ENCODE data around the gene SPATA17.

Gene SPATA17

DNA sequence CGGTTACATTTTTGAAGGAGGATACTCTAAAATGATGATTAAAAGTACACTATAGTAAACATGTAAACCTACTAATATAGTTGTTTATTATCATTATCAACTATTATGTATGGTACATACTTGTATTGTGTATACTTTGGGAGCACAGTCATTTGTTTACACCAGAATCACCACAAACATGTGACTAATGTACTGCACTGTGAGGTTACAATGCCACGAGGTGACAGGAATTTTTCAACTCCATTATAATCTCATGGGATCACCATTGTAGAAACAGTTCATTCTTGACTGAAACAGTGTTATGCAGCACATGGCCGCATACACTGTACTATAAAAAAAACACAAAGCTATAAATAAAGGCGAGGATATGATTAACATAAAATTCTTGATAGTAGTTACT is 44.6 kb upstream of the SPATA17 start:
- peaks cover 0 to 3% of the 10 kb centered on the region in 2 experiments; a peak in 2 of 3 replicates for H3K36me3 ChIP-seq (ENCODE audit: control insufficient read depth in 2 of 2, insufficient read depth in 1 of 2, low read length in 2 of 2)
- TF ChIP-seq ZNF169 (tag by site-specific recombination; IDR thresholded peaks at IDR 0.05): no peak
- TF ChIP-seq ZNF76 (tag by site-specific recombination; IDR thresholded peaks at IDR 0.05; ENCODE audit: borderline replicate concordance, low read depth): no peak
- TF ChIP-seq ZNF692 (tag by site-specific recombination; IDR thresholded peaks at IDR 0.05): no peak
- no peak for TF ChIP-seq ZNF292 (tag by site-specific recombination; IDR thresholded peaks at IDR 0.05; ENCODE audit: borderline replicate concordance, low read depth)
- TF ChIP-seq ZFP37 (tag by site-specific recombination; IDR thresholded peaks at IDR 0.05): no peak
- TF ChIP-seq, protein P1, sequence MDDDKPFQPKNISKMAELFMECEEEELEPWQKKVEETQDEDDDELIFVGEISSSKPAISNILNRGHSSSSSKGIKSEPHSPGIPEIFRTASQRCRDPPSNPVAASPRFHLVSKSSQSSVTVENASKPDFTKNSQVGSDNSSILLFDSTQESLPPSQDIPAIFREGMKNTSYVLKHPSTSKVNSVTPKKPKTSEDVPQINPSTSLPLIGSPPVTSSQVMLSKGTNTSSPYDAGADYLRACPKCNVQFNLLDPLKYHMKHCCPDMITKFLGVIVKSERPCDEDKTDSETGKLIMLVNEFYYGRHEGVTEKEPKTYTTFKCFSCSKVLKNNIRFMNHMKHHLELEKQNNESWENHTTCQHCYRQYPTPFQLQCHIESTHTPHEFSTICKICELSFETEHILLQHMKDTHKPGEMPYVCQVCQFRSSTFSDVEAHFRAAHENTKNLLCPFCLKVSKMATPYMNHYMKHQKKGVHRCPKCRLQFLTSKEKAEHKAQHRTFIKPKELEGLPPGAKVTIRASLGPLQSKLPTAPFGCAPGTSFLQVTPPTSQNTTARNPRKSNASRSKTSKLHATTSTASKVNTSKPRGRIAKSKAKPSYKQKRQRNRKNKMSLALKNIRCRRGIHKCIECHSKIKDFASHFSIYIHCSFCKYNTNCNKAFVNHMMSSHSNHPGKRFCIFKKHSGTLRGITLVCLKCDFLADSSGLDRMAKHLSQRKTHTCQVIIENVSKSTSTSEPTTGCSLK (tag by site-specific recombination; IDR thresholded peaks at IDR 0.05): no peak
- no peak for TF ChIP-seq ZNF785 (tag by site-specific recombination; IDR thresholded peaks at IDR 0.05)
- no peak for TF ChIP-seq ZNF561 (tag by site-specific recombination; IDR thresholded peaks at IDR 0.05; ENCODE audit: borderline replicate concordance)
- TF ChIP-seq, protein P2, sequence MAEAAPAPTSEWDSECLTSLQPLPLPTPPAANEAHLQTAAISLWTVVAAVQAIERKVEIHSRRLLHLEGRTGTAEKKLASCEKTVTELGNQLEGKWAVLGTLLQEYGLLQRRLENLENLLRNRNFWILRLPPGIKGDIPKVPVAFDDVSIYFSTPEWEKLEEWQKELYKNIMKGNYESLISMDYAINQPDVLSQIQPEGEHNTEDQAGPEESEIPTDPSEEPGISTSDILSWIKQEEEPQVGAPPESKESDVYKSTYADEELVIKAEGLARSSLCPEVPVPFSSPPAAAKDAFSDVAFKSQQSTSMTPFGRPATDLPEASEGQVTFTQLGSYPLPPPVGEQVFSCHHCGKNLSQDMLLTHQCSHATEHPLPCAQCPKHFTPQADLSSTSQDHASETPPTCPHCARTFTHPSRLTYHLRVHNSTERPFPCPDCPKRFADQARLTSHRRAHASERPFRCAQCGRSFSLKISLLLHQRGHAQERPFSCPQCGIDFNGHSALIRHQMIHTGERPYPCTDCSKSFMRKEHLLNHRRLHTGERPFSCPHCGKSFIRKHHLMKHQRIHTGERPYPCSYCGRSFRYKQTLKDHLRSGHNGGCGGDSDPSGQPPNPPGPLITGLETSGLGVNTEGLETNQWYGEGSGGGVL (tag by site-specific recombination; IDR thresholded peaks at IDR 0.05): no peak
- TF ChIP-seq ZSCAN5A (tag by site-specific recombination; IDR thresholded peaks at IDR 0.05): no peak
- no peak for TF ChIP-seq ZFP69B (tag by site-specific recombination; IDR thresholded peaks at IDR 0.05)
- no peak for TF ChIP-seq ZNF223 (tag by site-specific recombination; IDR thresholded peaks at IDR 0.05)
- TF ChIP-seq YY1 (tag by site-specific recombination; IDR thresholded peaks at IDR 0.05): no peak
- POLR2A ChIA-PET: interaction anchor here (0.9 kb wide), 1 partner anchor 44 kb away, joined by 3 read pairs; the partner anchor contains the start of gene GPATCH2
- CTCF ChIA-PET: no interaction called here
- no peaks in the 10 kb centered on the region for H3K9me3 ChIP-seq (ENCODE audit: control insufficient read depth, insufficient read depth, low read depth, low read length)
- H3K27ac ChIP-seq (ENCODE audit: extremely low read depth, low read depth, low read length): no peak overlapping the region
- no peak overlapping the region for H3K4me3 ChIP-seq (ENCODE audit: low read depth, low read length)
- H3K4me1 ChIP-seq (ENCODE audit: control insufficient read depth, insufficient read depth, low read length): no peaks in the 10 kb centered on the region

GRCh38 chr1:217590598-217590997 is 40.5 kb upstream of the SPATA17 start:
- Histone ChIP-seq H3K27ac (ENCODE audit: extremely low read depth, low read depth, low read length) (no peak overlapping the region), H3K4me3 (ENCODE audit: low read depth, low read length) (no peak overlapping the region), H3K9me3 (ENCODE audit: control insufficient read depth, insufficient read depth, low read depth, low read length) (no peaks in the 10 kb centered on the region), H3K36me3 (ENCODE audit: control insufficient read depth in 2 of 2, insufficient read depth in 1 of 2, low read length in 2 of 2) (peaks cover 0 to 2% of the 10 kb centered on the region in 2 experiments), H3K4me1 (ENCODE audit: control insufficient read depth, insufficient read depth, low read length) (no peaks in the 10 kb centered on the region)
- ChIA-PET CTCF (interaction anchor here (0.6 kb wide), 1 partner anchor 1862 kb away, joined by 4 read pairs; no protein-coding TSS in a partner anchor), POLR2A (no interaction called here)
- TF ChIP-seq, protein P3, sequence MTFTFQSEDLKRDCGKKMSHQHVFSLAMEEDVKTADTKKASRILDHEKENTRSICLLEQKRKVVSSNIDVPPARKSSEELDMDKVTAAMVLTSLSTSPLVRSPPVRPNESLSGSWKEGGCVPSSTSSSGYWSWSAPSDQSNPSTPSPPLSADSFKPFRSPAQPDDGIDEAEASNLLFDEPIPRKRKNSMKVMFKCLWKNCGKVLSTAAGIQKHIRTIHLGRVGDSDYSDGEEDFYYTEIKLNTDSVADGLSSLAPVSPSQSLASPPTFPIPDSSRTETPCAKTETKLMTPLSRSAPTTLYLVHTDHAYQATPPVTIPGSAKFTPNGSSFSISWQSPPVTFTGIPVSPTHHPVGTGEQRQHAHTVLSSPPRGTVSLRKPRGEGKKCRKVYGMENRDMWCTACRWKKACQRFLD (tag by site-specific recombination; IDR thresholded peaks at IDR 0.05): no peak
- TF ChIP-seq ZBTB1 (tag by site-specific recombination; IDR thresholded peaks at IDR 0.05): no peak
- no peak for TF ChIP-seq ZNF629 (tag by site-specific recombination; IDR thresholded peaks at IDR 0.05)
- TF ChIP-seq ZBTB44 (tag by site-specific recombination; IDR thresholded peaks at IDR 0.05): no peak
- TF ChIP-seq, protein P4, sequence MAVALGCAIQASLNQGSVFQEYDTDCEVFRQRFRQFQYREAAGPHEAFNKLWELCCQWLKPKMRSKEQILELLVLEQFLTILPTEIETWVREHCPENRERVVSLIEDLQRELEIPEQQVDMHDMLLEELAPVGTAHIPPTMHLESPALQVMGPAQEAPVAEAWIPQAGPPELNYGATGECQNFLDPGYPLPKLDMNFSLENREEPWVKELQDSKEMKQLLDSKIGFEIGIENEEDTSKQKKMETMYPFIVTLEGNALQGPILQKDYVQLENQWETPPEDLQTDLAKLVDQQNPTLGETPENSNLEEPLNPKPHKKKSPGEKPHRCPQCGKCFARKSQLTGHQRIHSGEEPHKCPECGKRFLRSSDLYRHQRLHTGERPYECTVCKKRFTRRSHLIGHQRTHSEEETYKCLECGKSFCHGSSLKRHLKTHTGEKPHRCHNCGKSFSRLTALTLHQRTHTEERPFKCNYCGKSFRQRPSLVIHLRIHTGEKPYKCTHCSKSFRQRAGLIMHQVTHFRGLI (tag by site-specific recombination; IDR thresholded peaks at IDR 0.05): no peak
- no peak for TF ChIP-seq GLI4 (tag by site-specific recombination; IDR thresholded peaks at IDR 0.05)
- TF ChIP-seq, protein P5, sequence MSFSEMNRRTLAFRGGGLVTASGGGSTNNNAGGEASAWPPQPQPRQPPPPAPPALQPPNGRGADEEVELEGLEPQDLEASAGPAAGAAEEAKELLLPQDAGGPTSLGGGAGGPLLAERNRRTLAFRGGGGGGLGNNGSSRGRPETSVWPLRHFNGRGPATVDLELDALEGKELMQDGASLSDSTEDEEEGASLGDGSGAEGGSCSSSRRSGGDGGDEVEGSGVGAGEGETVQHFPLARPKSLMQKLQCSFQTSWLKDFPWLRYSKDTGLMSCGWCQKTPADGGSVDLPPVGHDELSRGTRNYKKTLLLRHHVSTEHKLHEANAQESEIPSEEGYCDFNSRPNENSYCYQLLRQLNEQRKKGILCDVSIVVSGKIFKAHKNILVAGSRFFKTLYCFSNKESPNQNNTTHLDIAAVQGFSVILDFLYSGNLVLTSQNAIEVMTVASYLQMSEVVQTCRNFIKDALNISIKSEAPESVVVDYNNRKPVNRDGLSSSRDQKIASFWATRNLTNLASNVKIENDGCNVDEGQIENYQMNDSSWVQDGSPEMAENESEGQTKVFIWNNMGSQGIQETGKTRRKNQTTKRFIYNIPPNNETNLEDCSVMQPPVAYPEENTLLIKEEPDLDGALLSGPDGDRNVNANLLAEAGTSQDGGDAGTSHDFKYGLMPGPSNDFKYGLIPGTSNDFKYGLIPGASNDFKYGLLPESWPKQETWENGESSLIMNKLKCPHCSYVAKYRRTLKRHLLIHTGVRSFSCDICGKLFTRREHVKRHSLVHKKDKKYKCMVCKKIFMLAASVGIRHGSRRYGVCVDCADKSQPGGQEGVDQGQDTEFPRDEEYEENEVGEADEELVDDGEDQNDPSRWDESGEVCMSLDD (tag by site-specific recombination; IDR thresholded peaks at IDR 0.05): no peak
- TF ChIP-seq ZNF658 (tag by site-specific recombination; IDR thresholded peaks at IDR 0.05): no peak

Data from HEK293 (cell line).